SK-N-MC (cell line): ENCODE data around the gene CARD11.

Experiments
- EZH2 ChIP-seq: fragments of 200-600 bp; sonication (generic); IDR thresholded peaks from one replicate; pipeline ENCODE4 v1.6.1; 2017; ENCODE audit warnings: antibody characterized with exemption
- FOXP2 ChIP-seq: optimal IDR thresholded peaks from 2 replicates; pipeline ENCODE3; 2011; ENCODE audit warnings: mild to moderate bottlenecking, moderate library complexity; ENCODE audit not compliant: insufficient read depth; ENCODE audit errors: extremely low read length, control extremely low read depth
- POLR2AphosphoS5 ChIP-seq: IDR thresholded peaks from 2 replicates; pipeline ENCODE4 v1.6.1; 2012; ENCODE audit warnings: mild to moderate bottlenecking, low read depth, low read length, borderline replicate concordance

DNA sequence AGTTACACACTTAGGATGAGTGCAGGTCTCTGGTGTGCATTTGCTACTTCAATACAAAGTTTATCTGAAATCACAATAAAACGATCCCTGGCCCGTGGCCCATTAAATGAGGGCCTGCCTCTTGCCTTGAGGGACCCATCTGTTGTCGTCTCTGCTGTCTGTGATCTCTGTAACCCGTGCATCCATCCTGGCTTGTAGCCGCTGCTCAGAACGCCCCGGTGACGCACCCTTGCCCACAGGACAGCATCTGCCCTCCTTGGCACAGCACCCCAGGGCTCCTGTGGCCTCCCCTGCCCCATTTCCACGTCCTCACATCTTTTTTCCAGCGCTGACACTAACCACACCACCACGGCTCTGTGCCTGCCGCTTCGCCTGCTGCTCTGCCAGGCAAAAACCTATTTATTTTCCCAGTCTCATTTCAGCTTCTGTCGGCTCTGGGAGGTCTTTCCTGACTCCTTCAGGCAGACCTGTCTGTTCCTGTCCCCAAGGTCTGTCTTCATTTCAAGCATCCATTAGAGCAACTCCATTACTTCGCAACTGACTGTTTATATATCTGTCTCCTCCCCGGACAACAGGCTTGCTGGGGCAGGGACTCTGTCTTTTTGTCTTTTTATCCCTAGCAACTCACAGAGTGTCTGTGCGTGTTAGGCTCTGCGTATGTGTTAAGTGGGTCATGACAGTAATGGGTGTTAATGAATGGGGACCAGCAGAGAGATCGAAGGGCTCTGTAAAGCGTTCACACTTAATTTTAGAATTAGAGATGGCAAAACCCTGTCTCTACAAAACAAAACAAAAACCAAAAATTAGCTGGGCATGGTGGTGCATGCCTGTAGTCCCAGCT is 16.4 kb downstream of the CARD11 start:
- TF ChIP-seq EZH2 (no peak), POLR2AphosphoS5 (no peak), FOXP2 (no peak)
